GM12878 (cell line): Measurements from ENCODE around the gene SRSF2.

ENCODE experiments used
- POLR2A ChIP-seq: IDR thresholded peaks from 2 replicates; pipeline ENCODE4 v1.6.1; 2011; ENCODE audit warnings: low read depth, mild to moderate bottlenecking, low read length
- TAF1 ChIP-seq: IDR thresholded peaks from 2 replicates; pipeline ENCODE4 v1.6.1; 2011; ENCODE audit warnings: mild to moderate bottlenecking, low read depth, low read length, borderline replicate concordance
- ZNF384 ChIP-seq: IDR thresholded peaks from 2 replicates; pipeline ENCODE4 v1.6.1; 2012; ENCODE audit warnings: low read depth, mild to moderate bottlenecking, low read length, improper control_type of control experiment, borderline replicate concordance
- TF ChIP-seq, protein P1 (sequence below), 3 experiments: IDR thresholded peaks in 2 of 3; conservative IDR thresholded peaks in 1 of 3; 2 replicates each; pipeline ENCODE4 v1.5.1; 2011; ENCODE audit warnings: low read depth in 3 of 3, low read length in 3 of 3, mild to moderate bottlenecking in 3 of 3, control low read depth in 2 of 3, moderate library complexity in 2 of 3, inconsistent platforms in 1 of 3, mixed read lengths in 1 of 3; ENCODE audit not compliant: control insufficient read depth in 2 of 3, insufficient read depth in 1 of 3; ENCODE audit errors: extremely low read depth in 1 of 3

DNA sequence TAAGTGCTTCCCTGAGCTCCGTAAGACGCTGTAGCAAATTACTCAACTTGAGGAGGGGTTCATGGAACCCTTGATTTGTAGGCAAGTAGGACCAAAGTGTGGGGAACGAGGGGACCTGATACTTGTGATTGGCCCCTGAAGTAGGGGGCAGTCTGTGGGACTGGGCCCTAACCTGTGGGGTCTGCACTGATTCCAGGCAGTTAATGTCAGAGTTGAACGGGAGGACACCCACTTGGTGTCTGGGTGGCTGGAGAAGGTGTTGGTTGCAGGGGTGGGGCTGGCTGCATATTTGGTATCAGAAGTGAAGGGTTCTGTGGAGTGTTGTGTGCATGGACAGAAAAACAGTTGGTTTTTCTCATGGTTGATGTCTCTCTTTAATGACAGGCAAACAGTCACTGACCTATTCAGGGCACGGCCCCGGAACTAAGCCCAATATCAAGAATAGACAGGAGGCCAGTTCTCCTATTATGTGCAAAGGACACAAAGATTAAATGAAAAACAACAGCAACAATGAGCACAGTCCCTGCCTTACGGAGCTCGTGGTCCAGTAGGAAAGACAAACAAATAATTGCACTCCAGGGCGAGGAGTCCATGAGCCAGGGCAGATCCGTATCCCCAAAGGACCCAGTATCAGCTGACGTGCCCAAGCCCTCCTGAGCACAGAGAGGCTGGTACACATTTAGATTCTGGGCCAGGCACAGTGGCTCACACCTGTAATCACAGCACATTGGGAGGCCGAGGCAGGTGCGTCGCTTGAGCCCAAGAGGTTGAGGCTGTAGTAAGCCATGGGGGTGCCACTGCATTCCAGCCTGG lies 45.5 kb downstream of the SRSF2 start:
- TF ChIP-seq, protein P1, sequence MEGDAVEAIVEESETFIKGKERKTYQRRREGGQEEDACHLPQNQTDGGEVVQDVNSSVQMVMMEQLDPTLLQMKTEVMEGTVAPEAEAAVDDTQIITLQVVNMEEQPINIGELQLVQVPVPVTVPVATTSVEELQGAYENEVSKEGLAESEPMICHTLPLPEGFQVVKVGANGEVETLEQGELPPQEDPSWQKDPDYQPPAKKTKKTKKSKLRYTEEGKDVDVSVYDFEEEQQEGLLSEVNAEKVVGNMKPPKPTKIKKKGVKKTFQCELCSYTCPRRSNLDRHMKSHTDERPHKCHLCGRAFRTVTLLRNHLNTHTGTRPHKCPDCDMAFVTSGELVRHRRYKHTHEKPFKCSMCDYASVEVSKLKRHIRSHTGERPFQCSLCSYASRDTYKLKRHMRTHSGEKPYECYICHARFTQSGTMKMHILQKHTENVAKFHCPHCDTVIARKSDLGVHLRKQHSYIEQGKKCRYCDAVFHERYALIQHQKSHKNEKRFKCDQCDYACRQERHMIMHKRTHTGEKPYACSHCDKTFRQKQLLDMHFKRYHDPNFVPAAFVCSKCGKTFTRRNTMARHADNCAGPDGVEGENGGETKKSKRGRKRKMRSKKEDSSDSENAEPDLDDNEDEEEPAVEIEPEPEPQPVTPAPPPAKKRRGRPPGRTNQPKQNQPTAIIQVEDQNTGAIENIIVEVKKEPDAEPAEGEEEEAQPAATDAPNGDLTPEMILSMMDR (IDR thresholded peaks at IDR 0.05 in 2 of 3, conservative IDR thresholded peaks at IDR 0.05 in 1 of 3; ENCODE audit: control insufficient read depth in 2 of 3, extremely low read depth in 1 of 3, insufficient read depth in 1 of 3, low read depth in 3 of 3, low read length in 3 of 3) = no peak
- TF ChIP-seq POLR2A (no peak), ZNF384 (no peak), TAF1 (no peak)
